HG02840 (cell line): ENCODE results near the gene KLHL2.
"Not testable (repeated sequence)": the region's sequence is repeated elsewhere in the genome, so short reads cannot be mapped to it uniquely, and the experiment has no call there.

ENCODE experiments used
- ATAC-seq: cut with Tn5 transposase; IDR thresholded peaks from one replicate; pipeline ENCODE4 v1.9.1; 2021; ENCODE audit warnings: mild to moderate bottlenecking, moderate library complexity, moderate number of reproducible peaks; ENCODE audit not compliant: unreplicated experiment, low FRiP score

The KLHL2 gene

DNA sequence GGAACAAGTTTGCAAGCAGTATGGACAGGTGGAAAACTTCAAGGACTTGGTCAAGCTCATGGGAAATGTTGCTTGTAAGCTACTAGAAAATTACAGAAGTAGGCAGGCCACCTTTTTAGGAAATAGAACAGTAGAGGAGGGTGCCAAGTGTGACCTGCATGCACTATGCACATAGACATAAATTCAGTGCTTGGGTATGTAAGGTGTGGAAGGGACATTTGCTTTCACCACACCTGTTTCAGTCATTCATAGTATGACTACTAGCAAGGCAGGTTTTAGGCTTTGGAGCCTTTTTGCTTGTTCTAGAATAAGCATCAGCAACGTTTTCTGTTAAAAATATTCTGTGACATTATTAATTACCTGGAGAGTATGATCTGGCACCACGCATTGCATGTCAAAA, 20.0 kb downstream of the KLHL2 start:
- ATAC-seq, result not testable (repeated sequence)

DNA sequence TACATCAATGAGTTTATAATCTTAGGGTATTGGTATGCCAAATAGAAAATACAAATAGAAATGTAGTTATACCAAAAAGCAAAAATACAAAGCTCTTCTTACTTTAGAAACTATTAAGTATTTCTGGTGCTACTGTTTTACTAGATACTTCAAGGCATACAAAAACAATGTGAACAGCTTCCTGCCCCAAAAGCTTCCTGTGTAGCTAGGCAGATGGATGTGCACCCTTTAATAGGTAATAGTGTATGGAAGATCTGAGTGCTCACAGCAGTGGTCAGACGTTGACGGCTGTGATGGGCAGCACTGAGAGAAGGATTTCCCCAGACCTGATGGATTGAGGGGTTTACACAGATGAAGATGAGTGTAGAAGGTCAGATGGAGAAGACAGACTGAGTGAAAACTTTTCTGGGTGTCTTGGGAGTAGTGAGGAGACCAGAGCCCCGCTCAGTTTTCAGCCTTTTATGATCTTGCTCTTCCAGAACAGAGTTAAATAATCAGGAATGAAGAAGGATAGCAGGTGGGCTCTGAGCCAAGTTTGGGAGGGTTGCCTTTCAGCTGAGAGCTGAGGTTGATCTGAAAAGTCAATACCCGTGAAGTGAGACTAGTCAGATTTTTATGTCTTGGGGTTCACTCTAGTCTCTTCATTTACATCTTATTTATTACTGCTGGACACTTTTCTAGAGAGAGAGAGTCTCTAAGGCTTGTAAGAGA, 22.3 kb downstream of the KLHL2 start:
- not testable (repeated sequence) for ATAC-seq

DNA sequence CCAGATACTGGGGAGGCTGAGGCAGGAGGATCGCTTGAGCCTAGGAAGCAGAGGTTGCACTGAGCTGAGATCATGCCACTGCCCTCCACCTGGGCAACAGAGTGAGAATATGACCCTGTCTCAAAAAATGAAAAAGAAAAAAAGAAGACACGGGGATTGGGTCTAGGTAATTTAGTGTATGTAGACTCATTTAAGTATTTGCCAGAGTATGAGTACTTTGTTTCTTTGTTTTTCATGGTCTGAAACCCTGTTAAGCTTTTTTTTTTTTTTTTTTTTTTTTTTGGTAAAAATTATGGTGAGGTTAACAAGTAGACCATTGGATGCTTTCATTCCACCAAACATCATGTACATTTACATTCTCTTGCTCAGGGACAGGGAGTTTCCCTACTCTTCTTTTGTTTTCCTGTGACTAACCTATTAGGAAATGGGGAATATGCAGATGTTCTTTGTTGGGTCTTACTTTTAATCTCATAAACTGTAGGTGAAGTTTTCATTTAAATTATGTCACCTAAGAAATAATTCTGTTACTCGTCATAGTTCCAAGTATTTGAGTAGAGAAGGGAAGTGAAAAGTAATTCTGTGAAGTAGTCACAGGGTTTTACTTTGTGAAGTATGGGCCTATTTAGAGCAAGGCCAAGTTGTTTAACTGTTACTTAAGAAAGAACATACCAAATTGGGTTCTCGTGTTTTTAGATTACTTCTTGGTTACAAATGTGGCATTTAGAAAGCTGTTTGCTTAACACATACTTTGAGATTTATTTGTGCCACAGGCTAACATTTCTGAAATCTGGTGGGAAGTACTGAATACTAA, 25.5 kb downstream of the KLHL2 start:
- ATAC-seq, result not testable (repeated sequence)

DNA sequence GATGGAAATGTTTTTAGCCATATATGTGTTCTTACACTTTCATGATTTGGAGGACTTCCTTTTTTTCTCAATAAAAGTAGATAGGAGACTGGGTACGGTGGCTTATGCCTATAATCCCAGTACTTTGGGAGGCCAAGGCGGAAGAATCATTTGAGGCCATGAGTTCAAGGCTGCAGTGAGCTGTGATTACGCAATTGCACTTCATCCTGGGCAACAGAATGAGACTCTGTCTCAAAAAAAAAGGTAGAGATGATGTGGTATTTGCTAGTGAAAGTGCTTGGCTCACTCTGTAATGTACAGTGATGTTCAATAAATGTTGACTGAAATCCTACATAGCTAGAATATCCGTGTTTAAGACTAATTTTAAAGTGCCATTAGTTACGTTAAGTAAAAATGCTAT, 27.4 kb downstream of the KLHL2 start:
- ATAC-seq, result no peak

DNA sequence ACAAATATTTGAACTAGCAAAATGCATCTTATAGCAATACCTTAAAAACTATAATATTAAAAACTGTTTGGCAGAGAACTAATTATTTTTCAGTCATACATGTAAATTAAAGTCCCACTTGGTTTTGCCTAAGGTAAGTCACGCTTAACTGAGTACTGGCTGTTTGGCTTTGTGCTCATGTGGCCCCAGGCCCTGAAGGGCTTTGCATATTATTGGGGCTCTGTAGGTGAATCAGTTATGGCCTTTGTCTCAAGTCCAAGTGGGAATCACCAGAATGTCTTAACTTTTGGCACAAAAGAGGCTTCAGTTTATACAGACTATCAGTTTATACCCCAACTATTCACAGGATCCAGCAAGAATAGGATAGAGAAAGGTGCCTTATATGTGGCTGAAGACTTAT, 29.5 kb downstream of the KLHL2 start:
- not testable (repeated sequence) for ATAC-seq

DNA sequence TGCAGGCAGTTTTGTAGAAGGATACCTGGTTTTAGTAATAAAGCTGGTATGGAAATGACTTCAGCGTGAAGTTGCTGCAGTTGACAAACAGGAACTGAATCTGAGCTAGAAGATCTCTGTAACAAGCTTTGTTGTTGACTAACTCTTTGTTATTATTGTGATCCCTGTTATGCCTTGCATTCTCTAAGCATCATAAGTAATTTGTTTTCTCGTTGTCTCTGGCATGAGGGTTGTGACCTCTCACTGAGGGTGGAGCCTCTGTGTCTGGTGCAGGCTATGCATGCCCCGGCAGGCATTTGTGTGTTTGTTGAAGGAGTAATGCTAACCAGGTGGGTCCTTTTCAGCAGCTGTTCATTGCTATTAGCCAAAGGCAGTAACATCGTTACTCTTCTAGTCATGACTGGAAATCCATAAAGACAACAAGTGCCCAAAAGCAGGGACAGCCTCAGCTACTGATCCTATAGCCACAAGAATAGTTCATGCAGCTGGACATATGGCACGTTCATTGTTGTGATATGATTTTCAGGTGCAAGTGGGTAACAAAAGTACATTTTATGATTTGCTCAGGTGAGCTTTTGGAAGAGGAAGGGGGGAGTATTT, 30.8 kb downstream of the KLHL2 start:
- ATAC-seq, result not testable (repeated sequence)

DNA sequence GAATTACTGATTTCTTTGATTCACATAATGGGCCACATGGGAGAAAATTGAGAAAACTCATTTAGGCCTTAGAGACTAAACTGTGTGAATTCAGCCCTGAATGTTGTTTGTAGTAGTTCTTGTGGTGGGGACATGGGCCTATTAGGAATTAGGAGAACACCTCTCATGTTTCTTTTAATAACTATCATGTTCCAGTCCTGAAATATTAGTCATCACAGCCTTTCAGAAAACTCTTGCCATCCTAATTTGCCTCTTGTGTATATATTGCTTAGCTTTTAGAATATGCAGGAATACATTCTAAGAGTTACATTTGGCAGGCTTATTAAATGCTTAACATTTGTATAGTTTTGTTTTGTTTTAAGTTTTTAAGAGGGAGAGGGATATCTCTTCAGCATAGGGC, 33.4 kb downstream of the KLHL2 start:
- ATAC-seq, result not testable (repeated sequence)

DNA sequence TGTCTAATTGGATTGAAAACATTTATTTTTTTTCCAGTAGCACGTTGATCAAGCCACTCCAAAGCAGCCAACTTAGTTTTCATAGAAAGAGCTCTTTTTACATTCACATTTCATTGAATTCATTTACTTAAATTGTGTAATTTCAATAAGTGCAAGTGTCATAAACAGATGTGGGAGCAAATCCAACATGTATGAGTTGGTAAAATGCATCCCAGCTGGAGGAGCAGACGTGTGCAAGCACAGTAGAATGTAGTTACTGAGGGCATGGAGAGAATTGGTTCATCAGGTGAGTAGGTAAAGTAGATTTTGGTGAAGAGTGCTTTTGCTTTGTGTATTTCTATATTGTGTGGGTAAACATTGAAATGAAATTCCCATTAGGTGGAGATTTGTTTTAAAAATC, 36.8 kb downstream of the KLHL2 start:
- not testable (repeated sequence) for ATAC-seq

DNA sequence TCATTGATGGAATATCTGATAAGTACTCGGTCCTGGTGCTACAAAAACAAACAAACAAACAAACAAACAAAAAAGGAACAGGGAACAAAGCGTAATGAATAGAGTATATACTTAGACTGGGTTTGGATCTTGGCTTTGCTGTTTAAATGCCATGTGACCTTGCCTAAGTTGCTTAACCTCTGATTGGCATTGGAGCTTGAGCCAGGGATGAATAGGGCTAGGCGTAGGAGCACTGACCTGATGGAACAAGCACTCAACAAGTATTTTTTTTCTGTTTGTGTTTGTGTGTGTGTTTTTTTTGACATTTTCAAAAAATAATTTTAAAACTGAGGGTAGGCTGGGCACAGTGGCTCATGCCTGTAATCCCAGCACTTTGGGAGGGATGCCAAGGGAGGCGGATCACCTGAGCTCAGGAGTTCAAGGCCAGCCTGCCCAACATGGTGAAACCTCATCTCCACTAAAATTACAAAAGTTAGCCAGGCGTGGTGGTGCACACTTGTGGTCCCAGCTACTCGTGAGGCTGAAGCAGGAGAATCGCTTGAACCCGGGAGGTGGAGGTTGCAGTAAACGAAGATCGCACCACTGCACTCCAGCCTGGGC, 37.3 kb downstream of the KLHL2 start:
- not testable (repeated sequence) for ATAC-seq

DNA sequence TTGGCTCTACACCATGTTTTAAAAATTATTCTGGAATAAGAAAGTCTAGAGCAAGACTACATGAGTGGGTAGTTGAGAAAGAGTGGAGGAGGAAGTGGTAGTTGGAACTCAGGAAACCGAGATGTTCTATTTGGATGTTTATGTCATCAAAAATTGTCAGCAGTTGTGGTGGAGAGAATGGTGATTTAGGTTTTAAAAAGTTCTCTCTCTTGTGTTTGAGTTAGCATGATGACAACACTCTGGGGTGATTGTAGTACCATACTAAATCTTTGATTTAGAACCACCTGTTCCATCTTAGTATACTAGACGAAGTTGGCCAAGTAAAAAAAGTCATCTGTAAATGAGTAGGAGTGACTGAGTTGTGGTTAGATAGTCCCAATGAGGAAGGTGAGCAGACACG, 40.7 kb downstream of the KLHL2 start:
- no peak for ATAC-seq

DNA sequence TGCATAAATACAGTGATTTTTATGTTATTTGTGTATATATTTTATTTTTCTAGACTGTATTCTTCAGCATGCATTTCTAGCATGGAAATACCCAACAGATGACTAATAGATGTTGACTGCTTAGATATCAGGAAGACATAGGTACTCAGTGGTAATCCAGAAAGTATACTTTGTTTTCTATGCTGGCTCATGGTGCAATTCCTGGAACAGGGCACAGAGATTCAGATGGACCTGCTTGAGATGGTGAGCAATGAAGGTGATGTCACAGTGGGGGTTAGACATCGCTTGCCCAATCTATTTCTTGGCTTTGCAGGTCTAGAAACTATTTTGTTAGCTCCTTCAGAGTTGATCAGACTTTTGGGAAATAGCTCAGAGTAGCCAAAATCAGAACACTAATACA, 41.5 kb downstream of the KLHL2 start:
- not testable (repeated sequence) for ATAC-seq

DNA sequence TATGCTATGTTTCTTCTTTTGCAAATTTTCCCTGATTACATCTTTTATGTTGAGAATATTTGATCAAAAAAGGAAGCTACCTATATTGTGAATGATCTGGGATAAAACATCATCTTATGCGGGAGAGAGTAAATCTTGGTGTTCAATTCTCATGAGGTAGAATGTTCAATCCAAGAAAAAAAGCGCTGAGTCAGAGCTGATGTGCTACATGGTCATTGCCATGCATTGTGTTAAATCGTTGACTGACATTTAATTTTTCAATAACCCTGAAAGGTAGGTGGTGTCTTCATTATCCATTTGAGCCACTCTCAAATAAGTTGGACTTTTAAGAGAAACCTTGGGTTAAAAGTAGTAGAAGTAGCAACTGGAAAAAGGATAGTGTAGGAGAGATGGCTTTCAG, 47.4 kb downstream of the KLHL2 start:
- not testable (repeated sequence) for ATAC-seq

DNA sequence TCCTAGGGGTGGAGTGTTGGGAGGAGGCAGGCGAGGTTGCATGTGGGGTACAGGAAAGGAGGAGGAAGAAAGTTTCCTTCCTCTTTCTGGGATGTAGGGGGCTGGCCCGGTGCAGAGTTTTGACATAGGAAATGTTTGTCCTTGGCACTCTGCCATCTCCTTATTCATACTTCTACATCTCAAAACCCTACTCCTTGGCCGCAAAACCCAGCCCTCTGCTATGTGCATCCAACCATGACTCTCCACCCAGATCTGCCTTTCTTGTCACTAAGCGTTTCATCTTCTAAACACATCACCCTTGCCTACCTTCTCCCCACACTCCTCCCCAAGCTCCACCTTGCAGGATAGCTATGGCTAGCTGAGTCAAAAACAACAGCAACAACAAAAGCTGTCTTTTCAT, 48.1 kb downstream of the KLHL2 start:
- peak; percentile 81 for ATAC-seq

DNA sequence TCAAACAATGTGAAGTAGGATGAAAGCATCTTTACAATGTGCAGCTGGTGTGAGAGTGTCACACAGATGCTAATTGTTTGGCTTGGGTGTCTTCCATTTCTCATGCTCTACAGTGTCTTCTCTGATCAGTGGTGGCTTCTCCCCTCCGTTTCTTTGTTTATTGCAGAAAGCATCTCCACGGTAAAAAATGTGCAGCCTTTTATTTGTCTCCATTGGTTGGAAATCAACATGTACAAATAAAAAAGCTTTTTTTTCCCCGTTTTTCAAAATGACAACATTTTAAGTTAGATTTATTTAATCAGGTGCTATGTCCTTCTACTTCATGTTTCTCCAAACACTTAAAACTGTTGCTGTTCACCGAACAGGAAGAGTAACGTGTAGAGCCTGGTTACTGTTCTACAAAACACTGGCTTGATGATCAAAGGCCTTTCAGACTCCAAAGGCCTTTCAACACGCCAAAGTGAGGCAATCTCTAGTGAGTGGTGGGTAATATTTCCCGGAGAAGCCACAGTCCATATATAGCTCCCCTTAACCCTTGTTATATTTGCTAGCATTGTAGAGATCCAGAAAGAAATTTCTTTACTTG, 48.8 kb downstream of the KLHL2 start:
- ATAC-seq, result peak; percentile 6

DNA sequence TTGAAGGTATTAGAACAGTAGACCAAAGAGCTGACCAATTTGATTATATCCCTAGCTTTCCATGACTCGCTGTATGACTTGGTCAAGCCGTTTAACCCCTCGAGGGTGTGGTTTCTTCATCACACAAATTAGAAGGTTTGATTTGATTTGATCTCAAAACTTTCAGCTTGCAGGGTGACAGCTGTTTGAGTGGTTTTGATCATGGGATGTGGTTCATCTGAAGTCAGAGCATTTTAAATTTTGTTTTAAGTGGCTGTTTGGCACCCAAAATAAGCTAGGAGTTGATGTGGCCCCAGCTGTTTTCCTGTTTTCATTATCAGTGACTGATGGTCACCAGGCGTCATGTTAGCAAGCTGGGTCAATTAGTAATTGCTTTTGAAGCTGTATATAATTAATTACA, 52.4 kb downstream of the KLHL2 start:
- ATAC-seq, result not testable (repeated sequence)

DNA sequence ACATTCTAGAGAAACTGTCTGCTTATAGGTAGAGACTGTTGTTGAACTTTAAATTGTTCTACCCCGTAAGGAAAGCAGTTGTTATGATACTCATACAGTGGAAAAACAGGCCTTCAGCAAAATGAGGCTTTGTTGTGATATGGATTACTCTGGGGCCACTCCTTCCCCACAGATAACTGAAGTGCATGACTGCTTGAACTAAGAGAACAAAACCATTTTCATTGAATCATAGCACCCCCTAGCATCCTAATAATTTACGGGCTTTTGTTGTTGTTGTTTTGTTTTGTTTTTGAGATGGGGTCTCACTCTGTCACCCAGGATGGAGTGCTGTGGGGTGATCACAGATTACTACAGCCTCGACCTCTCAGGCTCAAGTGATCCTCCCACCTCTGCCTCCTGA, 54.9 kb downstream of the KLHL2 start:
- ATAC-seq, result not testable (repeated sequence)

DNA sequence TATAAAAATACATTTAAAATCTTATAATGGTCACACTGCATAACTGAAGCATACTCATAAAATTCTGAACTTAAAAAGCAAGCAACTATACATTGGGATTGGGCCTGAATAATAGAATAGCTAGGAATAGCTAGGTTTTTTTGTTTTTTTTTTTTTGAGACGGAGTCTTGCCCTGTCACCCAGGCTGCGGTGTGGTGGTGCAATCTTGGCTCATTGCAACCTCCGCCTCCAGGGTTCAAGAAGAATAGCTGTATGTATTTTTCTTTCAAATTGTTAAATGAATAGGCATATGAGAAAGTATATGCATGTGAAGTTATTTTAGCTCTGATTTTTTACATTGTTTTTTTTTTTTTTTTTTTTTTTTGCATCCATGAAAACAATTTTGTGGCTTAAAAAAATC, 56.1 kb downstream of the KLHL2 start:
- ATAC-seq, result not testable (repeated sequence)

DNA sequence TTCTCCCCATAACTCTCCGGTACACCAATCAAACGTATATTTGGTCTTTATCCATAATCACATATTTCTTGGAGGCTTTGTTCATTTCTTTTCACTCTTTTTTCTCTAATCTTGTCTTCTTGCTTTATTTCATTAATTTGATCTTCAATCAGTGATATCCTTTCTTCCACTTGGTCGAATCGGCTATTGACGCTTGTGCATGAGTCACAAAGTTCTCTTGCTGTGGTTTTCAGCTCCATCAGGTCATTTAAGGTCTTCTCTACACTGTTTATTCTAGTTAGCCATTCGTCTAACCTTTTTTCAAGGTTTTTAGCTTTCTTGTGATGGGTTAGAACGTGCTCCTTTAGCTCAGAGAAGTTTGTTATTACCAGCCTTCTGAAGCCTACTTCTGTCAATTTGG, 62.6 kb downstream of the KLHL2 start:
- ATAC-seq, result not testable (repeated sequence)

DNA sequence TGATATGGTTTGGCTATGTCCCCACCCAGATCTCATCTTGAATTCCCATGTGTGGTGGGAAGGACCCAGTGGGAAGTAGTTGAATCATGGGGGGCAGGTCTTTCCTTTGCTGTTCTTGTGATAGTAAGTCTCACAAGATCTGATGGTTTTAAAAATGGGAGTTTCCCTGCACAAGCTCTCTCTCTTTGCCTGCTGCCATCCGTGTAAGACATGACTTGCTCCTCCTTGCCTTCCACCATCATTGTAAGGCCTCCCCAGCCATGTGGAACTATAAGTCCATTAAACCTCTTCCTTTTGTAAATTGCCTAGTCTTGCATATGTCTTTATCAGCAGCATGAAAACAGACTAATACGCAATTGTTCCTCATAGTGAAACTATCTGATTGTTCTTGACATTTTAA, 66.1 kb downstream of the KLHL2 start:
- not testable (repeated sequence) for ATAC-seq

DNA sequence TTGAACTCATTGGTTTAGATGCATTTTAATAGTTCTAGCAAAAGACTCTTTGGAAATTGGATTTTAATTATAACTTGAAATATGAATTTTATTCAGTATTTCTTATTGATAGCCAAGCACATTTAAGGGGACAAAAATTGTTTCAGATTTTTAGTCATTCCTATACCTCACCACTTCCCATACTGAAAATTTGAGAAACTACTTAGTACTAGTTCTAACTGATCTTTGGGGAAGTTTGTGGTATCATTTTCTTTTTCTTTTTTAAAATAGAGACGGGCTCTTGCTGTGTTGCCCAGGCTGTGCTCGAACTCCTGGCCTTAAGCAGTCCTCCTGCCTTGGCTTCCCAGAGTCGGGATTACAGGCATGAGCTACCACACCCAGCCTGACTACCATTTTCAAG, 68.0 kb downstream of the KLHL2 start:
- not testable (repeated sequence) for ATAC-seq

DNA sequence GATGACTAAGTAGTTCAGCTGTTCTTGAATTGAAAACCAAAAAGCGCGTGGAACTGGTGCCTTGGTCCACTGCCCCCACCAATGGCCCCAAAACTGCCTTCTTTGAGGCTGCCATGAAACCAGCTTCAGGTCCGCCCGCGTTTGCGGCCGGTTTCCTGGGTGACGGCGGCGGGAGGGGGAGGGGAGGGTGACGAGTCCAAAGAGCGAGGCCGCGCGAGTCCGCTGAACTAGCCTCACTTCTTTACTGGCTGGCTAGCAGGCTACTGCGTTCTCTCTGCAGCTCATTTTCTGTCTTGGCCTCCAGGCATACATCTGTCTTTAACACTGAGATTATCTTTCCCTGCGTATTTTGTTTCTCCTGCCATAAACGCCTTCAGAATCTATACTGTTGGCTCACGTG, 72.2 kb downstream of the KLHL2 start:
- ATAC-seq, result not testable (repeated sequence)
